Stimulated activated CD4-positive, alpha-beta T cell treated with anti-CD3 and anti-CD28 coated beads, Interleukin-1b, Interleukin-23, amount 100 ng/mL, for 1 hour (primary cell): ENCODE data around the gene CACNB4.
"Not testable (repeated sequence)": the region's sequence is repeated elsewhere in the genome, so short reads cannot be mapped to it uniquely, and the experiment has no call there.

ENCODE experiments used
- DNase-seq, 2 donors: peaks; one replicate each; pipeline ENCODE4 v3.0.0-alpha.2; 2020; ENCODE audit warnings: low read depth in 2 of 2

Gene CACNB4

GRCh38 chr2:151824886-151825285 lies 274.0 kb downstream of the CACNB4 start:
- no peak for DNase-seq

GRCh38 chr2:151823651-151824050 lies 275.2 kb downstream of the CACNB4 start:
- no peak for DNase-seq

GRCh38 chr2:151819920-151820319 lies 278.9 kb downstream of the CACNB4 start:
- DNase-seq: no peak

GRCh38 chr2:151817929-151818328 lies 280.9 kb downstream of the CACNB4 start:
- no peak for DNase-seq

- DNase-seq: no peak
Observed at GRCh38 chr2:151816843-151817242, 282.0 kb downstream of the CACNB4 start.

- DNase-seq: no peak
Observed at GRCh38 chr2:151815821-151816489, 282.9 kb downstream of the CACNB4 start.

- no peak for DNase-seq
Observed at GRCh38 chr2:151810489-151810888, 288.4 kb downstream of the CACNB4 start.

- DNase-seq: no peak
Observed at GRCh38 chr2:151809073-151809383, 289.8 kb downstream of the CACNB4 start.

GRCh38 chr2:151808258-151809072 lies 290.4 kb downstream of the CACNB4 start:
- DNase-seq: no peak

GRCh38 chr2:151805961-151806360 lies 292.9 kb downstream of the CACNB4 start:
- DNase-seq: no peak

GRCh38 chr2:151805343-151805742 lies 293.5 kb downstream of the CACNB4 start:
- DNase-seq: no peak

- DNase-seq: no peak
Observed at GRCh38 chr2:151803811-151804210, 295.0 kb downstream of the CACNB4 start.

- no peak for DNase-seq
Observed at GRCh38 chr2:151802315-151802714, 296.5 kb downstream of the CACNB4 start.

GRCh38 chr2:151799886-151800292 lies 299.0 kb downstream of the CACNB4 start:
- no peak for DNase-seq

- DNase-seq: no peak
Observed at GRCh38 chr2:151796774-151797173, 302.1 kb downstream of the CACNB4 start.

GRCh38 chr2:151795646-151796240 lies 303.1 kb downstream of the CACNB4 start:
- no peak for DNase-seq

GRCh38 chr2:151794422-151794821 lies 304.4 kb downstream of the CACNB4 start:
- DNase-seq: not testable (repeated sequence)

- DNase-seq: no peak
Observed at GRCh38 chr2:151793123-151793522, 305.7 kb downstream of the CACNB4 start.

- no peak for DNase-seq
Observed at GRCh38 chr2:151792589-151792988, 306.3 kb downstream of the CACNB4 start.

GRCh38 chr2:151791545-151791944 lies 307.3 kb downstream of the CACNB4 start:
- DNase-seq: no peak

GRCh38 chr2:151790689-151791088 lies 308.2 kb downstream of the CACNB4 start:
- no peak for DNase-seq

- DNase-seq: no peak
Observed at GRCh38 chr2:151789055-151789834, 309.6 kb downstream of the CACNB4 start.
